ENCODE results near the gene SNX6.

- TF ChIP-seq CTCF (conservative IDR thresholded peaks at IDR 0.05) (no peak), ZFX (IDR thresholded peaks at IDR 0.05) (no peak)
These were observed 19.8 kb downstream of the SNX6 start for GRCh38 chr14:34610101-34610500.
